Activated T-helper 17 cell treated with anti-CD3 and anti-CD28 coated beads, Interleukin-2, amount 50 U/mL, for 72 hours (primary cell): ENCODE measurements around the gene PVR. TPM values are rescaled to one million over a fixed set of nuclear protein-coding genes. Genes with fewer than 3 reads are reported as not detected.

Experiments used
- ATAC-seq: fragments of 150-1000 bp; cut with Tn5 transposase; replicated peaks from 2 replicates; pipeline ENCODE4 v1.10.0; 2021; ENCODE audit warnings: mild to moderate bottlenecking, moderate library complexity
- H3K27ac Mint-ChIP-seq: one replicate; pipeline ENCODE4 v1.8.0; 2022; ENCODE audit warnings: mixed read lengths
- H3K27me3 Mint-ChIP-seq: one replicate; pipeline ENCODE4 v1.8.0; 2022; ENCODE audit warnings: mixed read lengths
- H3K36me3 Mint-ChIP-seq: one replicate; pipeline ENCODE4 v1.8.0; 2022; ENCODE audit warnings: low read depth, mild to moderate bottlenecking, mixed read lengths
- H3K4me1 Mint-ChIP-seq: one replicate; pipeline ENCODE4 v1.8.0; 2022; ENCODE audit warnings: mixed read lengths
- H3K4me3 Mint-ChIP-seq: one replicate; pipeline ENCODE4 v1.8.0; 2022; ENCODE audit warnings: mild to moderate bottlenecking, mixed read lengths
- H3K9me3 Mint-ChIP-seq: one replicate; pipeline ENCODE4 v1.8.0; 2022; ENCODE audit warnings: mixed read lengths
- total RNA-seq, 2 donors: library from RNA; stranded (reverse); gene quantifications; one replicate each; pipeline ENCODE4 v1.2.3, GENCODE V29; 2022

The PVR gene
- 10 to 100 TPM in 1 of 2 donors, 1 to 10 TPM in 1; 8.6 to 10.6 TPM for total RNA-seq

- no peaks in the 10 kb centered on the region for H3K36me3 Mint-ChIP-seq
- no peaks in the 10 kb centered on the region for H3K9me3 Mint-ChIP-seq
- H3K4me3 Mint-ChIP-seq = peak within 1 kb of the TSS; percentile 63
- no peaks in the 10 kb centered on the region for H3K4me1 Mint-ChIP-seq
- H3K27ac Mint-ChIP-seq = no peak within 1 kb of the TSS
- H3K27me3 Mint-ChIP-seq = peaks cover 9% of the 10 kb centered on the region
- peak; percentile 85 for ATAC-seq
These were observed at the start of gene PVR for GRCh38 chr19:44643605-44644401. Gene PVR, plus strand, starts transcription at chr19:44643910. Its CDS starts 187 bp downstream, at chr19:44644097.

- no peak overlapping the region for H3K4me3 Mint-ChIP-seq
- no peak overlapping the region for H3K27ac Mint-ChIP-seq
- peaks cover 23% of the 10 kb centered on the region for H3K27me3 Mint-ChIP-seq
- H3K9me3 Mint-ChIP-seq = peaks cover 11% of the 10 kb centered on the region
- no peak for ATAC-seq
- H3K36me3 Mint-ChIP-seq = no peaks in the 10 kb centered on the region
- no peaks in the 10 kb centered on the region for H3K4me1 Mint-ChIP-seq
These were observed 47.1 kb upstream of the PVR start for GRCh38 chr19:44596428-44597130.

- peaks cover 20% of the 10 kb centered on the region for H3K27me3 Mint-ChIP-seq
- no peak overlapping the region for H3K27ac Mint-ChIP-seq
- H3K9me3 Mint-ChIP-seq = peaks cover 11% of the 10 kb centered on the region
- H3K4me3 Mint-ChIP-seq = no peak overlapping the region
- no peaks in the 10 kb centered on the region for H3K36me3 Mint-ChIP-seq
- H3K4me1 Mint-ChIP-seq = no peaks in the 10 kb centered on the region
- no peak for ATAC-seq
These were observed 46.6 kb upstream of the PVR start for GRCh38 chr19:44597131-44597491.

- Mint-ChIP-seq H3K36me3 (no peaks in the 10 kb centered on the region), H3K27ac (no peak overlapping the region), H3K4me1 (no peaks in the 10 kb centered on the region), H3K27me3 (peaks cover 20% of the 10 kb centered on the region), H3K4me3 (no peak overlapping the region), H3K9me3 (peaks cover 11% of the 10 kb centered on the region)
- no peak for ATAC-seq
These were observed 45.4 kb upstream of the PVR start for GRCh38 chr19:44598355-44598754.

GRCh38 chr19:44598880-44599279 lies 44.8 kb upstream of the PVR start:
- Mint-ChIP-seq H3K9me3 (peaks cover 11% of the 10 kb centered on the region), H3K36me3 (no peaks in the 10 kb centered on the region), H3K27me3 (peaks cover 20% of the 10 kb centered on the region), H3K4me1 (no peaks in the 10 kb centered on the region), H3K27ac (no peak overlapping the region), H3K4me3 (no peak overlapping the region)
- ATAC-seq = no peak

GRCh38 chr19:44600466-44600865 lies 43.2 kb upstream of the PVR start:
- Mint-ChIP-seq H3K27ac (no peak overlapping the region), H3K27me3 (peaks cover 19% of the 10 kb centered on the region), H3K9me3 (peaks cover 11% of the 10 kb centered on the region), H3K4me3 (no peak overlapping the region), H3K36me3 (no peaks in the 10 kb centered on the region), H3K4me1 (no peaks in the 10 kb centered on the region)
- no peak for ATAC-seq

GRCh38 chr19:44602081-44602480 lies 41.6 kb upstream of the PVR start:
- Mint-ChIP-seq H3K4me1 (peaks cover 2% of the 10 kb centered on the region), H3K4me3 (no peak overlapping the region), H3K27me3 (peaks cover 13% of the 10 kb centered on the region), H3K36me3 (no peaks in the 10 kb centered on the region), H3K9me3 (peaks cover 11% of the 10 kb centered on the region), H3K27ac (no peak overlapping the region)
- ATAC-seq = no peak

- H3K36me3 Mint-ChIP-seq = no peaks in the 10 kb centered on the region
- H3K9me3 Mint-ChIP-seq = peaks cover 4% of the 10 kb centered on the region
- peaks cover 7% of the 10 kb centered on the region for H3K27me3 Mint-ChIP-seq
- no peak overlapping the region for H3K27ac Mint-ChIP-seq
- no peak overlapping the region for H3K4me3 Mint-ChIP-seq
- peaks cover 7% of the 10 kb centered on the region for H3K4me1 Mint-ChIP-seq
- no peak for ATAC-seq
These were observed 40.3 kb upstream of the PVR start for GRCh38 chr19:44603201-44603945.

- ATAC-seq = no peak
- H3K4me1 Mint-ChIP-seq = peaks cover 7% of the 10 kb centered on the region
- H3K27ac Mint-ChIP-seq = no peak overlapping the region
- H3K36me3 Mint-ChIP-seq = no peaks in the 10 kb centered on the region
- peaks cover 7% of the 10 kb centered on the region for H3K27me3 Mint-ChIP-seq
- no peaks in the 10 kb centered on the region for H3K9me3 Mint-ChIP-seq
- no peak overlapping the region for H3K4me3 Mint-ChIP-seq
These were observed 39.5 kb upstream of the PVR start for GRCh38 chr19:44604241-44604640.

- H3K4me3 Mint-ChIP-seq = no peak overlapping the region
- no peak overlapping the region for H3K27ac Mint-ChIP-seq
- no peaks in the 10 kb centered on the region for H3K9me3 Mint-ChIP-seq
- H3K36me3 Mint-ChIP-seq = no peaks in the 10 kb centered on the region
- peaks cover 7% of the 10 kb centered on the region for H3K4me1 Mint-ChIP-seq
- H3K27me3 Mint-ChIP-seq = peaks cover 7% of the 10 kb centered on the region
- no peak for ATAC-seq
These were observed 38.2 kb upstream of the PVR start for GRCh38 chr19:44605547-44605946.

- ATAC-seq = no peak
- H3K4me3 Mint-ChIP-seq = no peak overlapping the region
- peaks cover 7% of the 10 kb centered on the region for H3K27me3 Mint-ChIP-seq
- no peaks in the 10 kb centered on the region for H3K9me3 Mint-ChIP-seq
- no peaks in the 10 kb centered on the region for H3K36me3 Mint-ChIP-seq
- peaks cover 7% of the 10 kb centered on the region for H3K4me1 Mint-ChIP-seq
- no peak overlapping the region for H3K27ac Mint-ChIP-seq
These were observed 36.7 kb upstream of the PVR start for GRCh38 chr19:44607049-44607448.

GRCh38 chr19:44607917-44608316 lies 35.8 kb upstream of the PVR start:
- Mint-ChIP-seq H3K27ac (no peak overlapping the region), H3K36me3 (no peaks in the 10 kb centered on the region), H3K9me3 (no peaks in the 10 kb centered on the region), H3K4me1 (peaks cover 7% of the 10 kb centered on the region), H3K4me3 (no peak overlapping the region), H3K27me3 (peaks cover 5% of the 10 kb centered on the region)
- no peak for ATAC-seq

GRCh38 chr19:44608391-44608821 lies 35.3 kb upstream of the PVR start:
- no peak overlapping the region for H3K27ac Mint-ChIP-seq
- H3K4me1 Mint-ChIP-seq = peaks cover 7% of the 10 kb centered on the region
- H3K4me3 Mint-ChIP-seq = no peak overlapping the region
- no peaks in the 10 kb centered on the region for H3K36me3 Mint-ChIP-seq
- peaks cover 4% of the 10 kb centered on the region for H3K27me3 Mint-ChIP-seq
- no peaks in the 10 kb centered on the region for H3K9me3 Mint-ChIP-seq
- ATAC-seq = no peak

- H3K36me3 Mint-ChIP-seq = no peaks in the 10 kb centered on the region
- H3K4me1 Mint-ChIP-seq = peaks cover 7% of the 10 kb centered on the region
- no peak for ATAC-seq
- H3K4me3 Mint-ChIP-seq = no peak overlapping the region
- H3K27me3 Mint-ChIP-seq = peaks cover 4% of the 10 kb centered on the region
- no peak overlapping the region for H3K27ac Mint-ChIP-seq
- H3K9me3 Mint-ChIP-seq = no peaks in the 10 kb centered on the region
These were observed 34.5 kb upstream of the PVR start for GRCh38 chr19:44609219-44609618.
